WERI-Rb-1 (cell line): ENCODE measurements around the gene DISC1.

ENCODE experiments used
- DNase-seq: peaks from one replicate; pipeline ENCODE4 v3.0.0-alpha.2; 2020
- H3K27ac ChIP-seq: fragments of 250-450 bp; sonication (Bioruptor Pico); 2 replicates; pipeline ENCODE4 v1.5.1; 2020; ENCODE audit warnings: mild to moderate bottlenecking, moderate library complexity
- H3K27me3 ChIP-seq: fragments of 250-450 bp; sonication (Bioruptor Pico); 2 replicates; pipeline ENCODE4 v1.5.1; 2021; ENCODE audit warnings: mild to moderate bottlenecking, low read depth, moderate library complexity; ENCODE audit not compliant: insufficient read depth, severe bottlenecking
- H3K36me3 ChIP-seq: fragments of 250-450 bp; sonication (Bioruptor Pico); 2 replicates; pipeline ENCODE4 v1.5.1; 2020; ENCODE audit warnings: mild to moderate bottlenecking, moderate library complexity
- H3K4me3 ChIP-seq: 2 replicates; pipeline ENCODE4 v1.5.1; 2011; ENCODE audit warnings: low read depth, mild to moderate bottlenecking, control low read depth, low read length
- H3K9me3 ChIP-seq: fragments of 250-450 bp; sonication (Bioruptor Pico); 2 replicates; pipeline ENCODE4 v1.5.1; 2021; ENCODE audit warnings: mild to moderate bottlenecking, moderate library complexity; ENCODE audit not compliant: severe bottlenecking
- TF ChIP-seq, protein P1 (sequence below): IDR thresholded peaks from 2 replicates; pipeline ENCODE4 v1.5.1; 2011; ENCODE audit warnings: low read depth, mild to moderate bottlenecking, control low read depth, inconsistent platforms, low read length

Gene DISC1

DNA sequence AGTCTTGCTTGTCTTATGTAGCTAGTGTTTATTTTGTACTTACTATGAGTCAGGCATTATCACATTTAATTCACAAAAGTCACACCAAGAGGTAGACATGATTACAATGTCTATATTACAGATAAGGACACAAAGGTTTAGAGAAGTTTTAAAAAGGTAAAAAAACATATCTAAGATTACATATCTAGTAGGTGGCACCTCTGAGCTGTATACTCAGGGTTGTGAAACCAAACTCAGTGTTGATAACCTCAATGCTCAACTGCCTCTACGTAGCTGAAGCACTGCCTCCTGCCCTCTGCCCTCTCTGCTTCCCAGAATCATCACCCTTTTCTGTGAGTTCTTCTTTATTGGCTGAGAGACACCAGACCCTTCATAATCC is 431.3 kb downstream of the DISC1 start:
- H3K27me3 ChIP-seq: no peaks in the 10 kb centered on the region
- no peak for DNase-seq
- TF ChIP-seq, protein P1, sequence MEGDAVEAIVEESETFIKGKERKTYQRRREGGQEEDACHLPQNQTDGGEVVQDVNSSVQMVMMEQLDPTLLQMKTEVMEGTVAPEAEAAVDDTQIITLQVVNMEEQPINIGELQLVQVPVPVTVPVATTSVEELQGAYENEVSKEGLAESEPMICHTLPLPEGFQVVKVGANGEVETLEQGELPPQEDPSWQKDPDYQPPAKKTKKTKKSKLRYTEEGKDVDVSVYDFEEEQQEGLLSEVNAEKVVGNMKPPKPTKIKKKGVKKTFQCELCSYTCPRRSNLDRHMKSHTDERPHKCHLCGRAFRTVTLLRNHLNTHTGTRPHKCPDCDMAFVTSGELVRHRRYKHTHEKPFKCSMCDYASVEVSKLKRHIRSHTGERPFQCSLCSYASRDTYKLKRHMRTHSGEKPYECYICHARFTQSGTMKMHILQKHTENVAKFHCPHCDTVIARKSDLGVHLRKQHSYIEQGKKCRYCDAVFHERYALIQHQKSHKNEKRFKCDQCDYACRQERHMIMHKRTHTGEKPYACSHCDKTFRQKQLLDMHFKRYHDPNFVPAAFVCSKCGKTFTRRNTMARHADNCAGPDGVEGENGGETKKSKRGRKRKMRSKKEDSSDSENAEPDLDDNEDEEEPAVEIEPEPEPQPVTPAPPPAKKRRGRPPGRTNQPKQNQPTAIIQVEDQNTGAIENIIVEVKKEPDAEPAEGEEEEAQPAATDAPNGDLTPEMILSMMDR: no peak
- H3K4me3 ChIP-seq: no peak overlapping the region
- H3K27ac ChIP-seq: no peak overlapping the region
- no peaks in the 10 kb centered on the region for H3K9me3 ChIP-seq
- H3K36me3 ChIP-seq: no peaks in the 10 kb centered on the region

DNA sequence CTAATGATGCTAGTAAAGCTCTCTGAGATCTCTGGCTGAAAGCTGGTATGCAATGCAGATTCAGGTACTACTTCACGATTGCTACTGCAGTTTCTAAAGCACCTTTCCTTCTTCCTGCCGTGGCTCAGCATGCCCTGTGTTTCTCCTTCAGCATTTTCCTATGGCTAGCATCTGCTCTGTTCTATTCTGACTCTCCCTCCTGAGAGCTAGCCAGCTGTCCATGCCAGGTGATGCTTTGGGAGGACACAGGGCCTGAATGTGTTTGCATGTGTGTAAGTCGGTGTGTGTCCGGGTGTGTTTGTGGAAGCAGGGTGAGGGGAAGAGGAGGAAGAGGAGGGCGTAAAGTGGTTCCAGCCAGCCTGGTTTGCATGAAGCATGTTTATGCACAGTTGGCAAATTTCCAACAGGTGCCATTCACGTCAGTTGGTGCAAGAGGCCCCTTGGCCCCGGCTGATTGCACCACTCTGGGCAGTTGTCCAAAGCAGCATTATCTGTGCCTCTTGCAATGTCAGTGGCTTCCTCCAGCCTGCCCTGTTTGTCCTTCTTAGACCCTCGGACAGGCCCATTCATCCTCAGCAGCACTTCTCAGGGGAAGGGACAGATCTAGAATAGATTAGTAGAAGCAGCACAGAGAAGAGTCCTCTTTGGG is 433.3 kb downstream of the DISC1 start:
- H3K4me3 ChIP-seq: no peak overlapping the region
- TF ChIP-seq, protein P1: no peak
- H3K36me3 ChIP-seq: no peaks in the 10 kb centered on the region
- no peak for DNase-seq
- no peaks in the 10 kb centered on the region for H3K9me3 ChIP-seq
- H3K27ac ChIP-seq: no peak overlapping the region
- H3K27me3 ChIP-seq: no peaks in the 10 kb centered on the region

DNA sequence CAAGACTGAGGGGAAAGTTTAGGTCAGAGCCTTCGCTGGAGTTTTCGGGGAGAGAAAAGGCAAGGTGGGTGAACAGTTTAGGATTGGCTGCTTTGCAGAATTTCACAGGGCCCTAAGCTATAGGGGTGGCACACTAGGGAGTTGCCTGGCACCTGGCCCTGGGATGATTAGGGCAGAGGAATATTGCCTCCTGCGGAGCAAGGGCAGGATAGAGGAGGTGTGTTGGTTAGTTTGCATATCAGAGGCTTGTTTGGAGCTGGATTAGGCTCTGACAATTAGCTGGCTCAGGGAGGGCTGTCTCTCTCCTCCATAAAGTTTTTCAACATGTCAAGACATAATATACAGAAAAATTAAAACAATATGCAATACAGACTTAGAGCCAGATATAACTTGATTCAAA is 436.4 kb downstream of the DISC1 start:
- H3K4me3 ChIP-seq: no peak overlapping the region
- DNase-seq: no peak
- no peaks in the 10 kb centered on the region for H3K36me3 ChIP-seq
- TF ChIP-seq, protein P1: no peak
- no peaks in the 10 kb centered on the region for H3K27me3 ChIP-seq
- no peaks in the 10 kb centered on the region for H3K9me3 ChIP-seq
- no peak overlapping the region for H3K27ac ChIP-seq

- H3K4me3 ChIP-seq: no peak overlapping the region
- no peaks in the 10 kb centered on the region for H3K36me3 ChIP-seq
- H3K9me3 ChIP-seq: no peaks in the 10 kb centered on the region
- TF ChIP-seq, protein P1: no peak
- H3K27ac ChIP-seq: no peak overlapping the region
- no peaks in the 10 kb centered on the region for H3K27me3 ChIP-seq
- DNase-seq: no peak
These were observed 439.9 kb downstream of the DISC1 start for GRCh38 chr1:232066521-232066920.

DNA sequence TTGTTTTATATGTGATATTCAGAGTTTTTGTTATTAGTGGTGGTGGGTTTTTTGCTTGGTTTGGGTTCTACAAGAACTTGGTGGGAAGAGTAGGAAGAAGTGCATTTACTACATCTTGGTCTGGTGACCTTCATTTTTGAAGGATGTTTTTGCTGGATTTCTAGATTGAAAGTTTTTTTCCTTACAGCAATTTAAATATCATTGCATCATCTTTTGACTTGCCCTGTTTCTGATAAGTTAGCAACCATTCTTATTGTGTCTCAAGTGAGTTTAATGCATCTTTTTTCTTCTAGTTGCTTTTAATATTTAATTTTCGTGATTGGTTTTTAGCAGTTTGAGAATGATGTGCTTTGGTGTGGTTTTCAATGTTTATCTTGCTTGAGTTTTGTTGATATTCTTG is 447.7 kb downstream of the DISC1 start:
- TF ChIP-seq, protein P1: no peak
- Histone ChIP-seq H3K9me3 (no peaks in the 10 kb centered on the region), H3K4me3 (no peak overlapping the region), H3K27me3 (no peaks in the 10 kb centered on the region), H3K36me3 (no peaks in the 10 kb centered on the region), H3K27ac (no peak overlapping the region)
- DNase-seq: no peak

- Histone ChIP-seq H3K4me3 (no peak overlapping the region), H3K36me3 (no peaks in the 10 kb centered on the region)
- TF ChIP-seq, protein P1: no peak
These were observed 451.2 kb downstream of the DISC1 start for GRCh38 chr1:232077809-232078208.

More at GRCh38 chr1:232077809-232078208, 451.2 kb downstream of the DISC1 start:
- no peak for DNase-seq
- Histone ChIP-seq H3K27me3 (no peaks in the 10 kb centered on the region), H3K27ac (no peak overlapping the region), H3K9me3 (peaks cover 11% of the 10 kb centered on the region)
